CD4-positive, alpha-beta T cell treated with Interleukin-15 for 4 hours (primary cell): ENCODE results near the gene SMARCAL1.
"Not testable (repeated sequence)": the region's sequence is repeated elsewhere in the genome, so short reads cannot be mapped to it uniquely, and the experiment has no call there.

Experiments used
- DNase-seq: peaks from one replicate; pipeline ENCODE4 v3.0.0-alpha.2; 2020; ENCODE audit warnings: low spot score

SMARCAL1 gene

DNA sequence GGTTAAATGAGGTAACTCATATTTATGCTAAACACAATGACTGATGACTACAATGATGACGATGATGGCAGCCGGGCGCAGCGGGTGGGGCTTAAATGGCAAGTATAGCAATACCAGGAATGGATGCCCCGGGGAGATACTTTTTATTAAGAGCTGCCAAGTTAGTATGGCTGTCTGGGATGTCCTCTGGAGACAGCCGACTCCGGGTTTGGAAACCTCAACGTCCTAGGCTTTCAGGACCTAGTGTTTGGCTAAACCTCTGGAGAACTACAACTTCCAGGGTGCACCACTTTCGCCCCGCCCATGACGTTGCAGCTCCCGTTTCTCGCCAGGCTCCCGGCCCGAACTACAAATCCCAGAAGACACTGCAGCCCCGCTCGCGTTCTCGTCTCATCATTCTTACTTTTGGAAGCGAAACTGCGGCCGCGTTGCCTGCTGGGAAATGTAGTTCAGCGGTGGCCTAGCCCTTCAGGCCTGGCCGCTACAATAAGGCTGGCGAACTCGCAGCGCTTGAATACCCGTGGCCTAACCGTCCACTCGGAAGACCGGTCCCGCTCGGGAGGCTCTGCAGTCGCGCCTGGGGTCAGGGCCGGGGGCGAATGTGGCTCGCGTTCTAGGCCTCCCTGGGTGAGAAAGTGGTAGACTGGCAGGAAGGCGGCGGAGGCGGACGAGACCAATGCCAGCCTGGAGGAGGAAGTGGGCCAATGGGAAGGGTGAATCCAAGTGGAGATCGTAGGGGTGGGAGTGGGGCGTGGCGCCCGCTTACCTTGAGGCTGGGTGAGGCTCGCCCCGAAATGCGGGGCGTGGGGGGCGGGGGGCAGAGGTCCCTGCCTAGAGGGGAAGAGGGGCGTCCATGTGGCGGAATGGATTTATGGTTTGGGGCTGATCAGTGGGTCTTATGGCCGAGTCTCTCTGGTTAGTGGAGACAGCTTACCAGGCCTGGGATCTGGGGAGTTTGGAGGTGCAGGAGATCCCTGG lies at the start of gene SMARCAL1:
SMARCAL1 (plus strand) TSS at position 463 of the 978 bp plus-strand sequence. CDS start 2,221 bp downstream, outside the sequence.
- DNase-seq, result peak; percentile 98

DNA sequence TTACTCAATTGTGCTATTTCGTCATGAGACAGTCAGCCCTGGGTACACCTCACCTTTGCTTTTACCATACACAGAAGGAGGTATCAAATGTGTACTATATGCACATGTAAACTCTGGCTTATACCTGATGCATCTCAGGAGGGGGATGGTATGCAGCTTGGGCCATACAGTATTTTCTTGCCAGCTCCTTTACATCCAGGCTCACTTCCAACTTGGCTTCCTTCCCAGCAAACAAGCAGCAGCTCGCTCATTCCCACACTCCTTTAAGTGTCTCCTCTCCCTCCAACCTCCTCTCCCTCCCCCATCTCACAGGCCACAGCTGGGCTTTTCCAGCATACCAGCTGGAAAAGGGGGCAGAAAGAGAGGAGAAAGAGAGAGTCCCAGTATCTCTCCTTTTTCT lies 49.6 kb upstream of the SMARCAL1 start:
- DNase-seq, result no peak

DNA sequence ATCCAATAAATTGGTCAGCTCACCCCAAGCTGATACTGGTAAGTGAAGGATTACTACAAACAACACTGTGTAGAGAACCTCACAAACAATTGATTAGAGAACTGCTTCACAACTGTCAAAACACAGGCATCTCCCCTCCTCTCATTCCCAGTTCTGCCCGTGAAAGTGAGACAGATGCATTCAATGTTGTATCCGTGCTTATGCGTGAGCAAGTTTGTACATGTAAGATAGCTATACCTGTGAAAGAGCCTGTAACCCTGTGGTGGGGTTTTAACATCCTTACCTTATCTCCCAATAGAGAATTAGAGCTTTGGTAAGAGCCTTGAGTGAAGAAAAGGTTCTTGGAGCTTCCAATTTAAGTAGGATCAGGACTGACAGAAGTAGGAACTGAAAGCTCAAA lies 49.1 kb upstream of the SMARCAL1 start:
- DNase-seq, result no peak

DNA sequence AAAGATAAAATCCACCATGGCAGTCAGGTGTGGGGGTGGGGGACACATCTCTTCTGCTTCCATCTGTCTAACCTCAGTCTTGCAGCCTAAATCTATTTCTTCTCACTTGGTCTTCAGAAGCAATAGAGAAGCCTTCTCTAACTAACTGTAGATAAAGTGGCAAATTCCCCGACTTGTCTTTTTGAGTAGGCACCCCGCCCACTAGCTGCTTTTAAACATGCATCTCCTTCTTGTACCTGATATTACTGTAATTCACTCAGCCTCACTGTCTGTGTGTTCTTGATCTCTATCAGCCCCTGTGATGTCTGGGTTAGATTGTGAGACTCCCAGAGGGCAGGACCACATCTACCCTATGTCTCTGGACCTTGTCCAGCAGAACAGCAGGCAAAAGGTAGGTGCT lies 46.8 kb upstream of the SMARCAL1 start:
- DNase-seq, result no peak

DNA sequence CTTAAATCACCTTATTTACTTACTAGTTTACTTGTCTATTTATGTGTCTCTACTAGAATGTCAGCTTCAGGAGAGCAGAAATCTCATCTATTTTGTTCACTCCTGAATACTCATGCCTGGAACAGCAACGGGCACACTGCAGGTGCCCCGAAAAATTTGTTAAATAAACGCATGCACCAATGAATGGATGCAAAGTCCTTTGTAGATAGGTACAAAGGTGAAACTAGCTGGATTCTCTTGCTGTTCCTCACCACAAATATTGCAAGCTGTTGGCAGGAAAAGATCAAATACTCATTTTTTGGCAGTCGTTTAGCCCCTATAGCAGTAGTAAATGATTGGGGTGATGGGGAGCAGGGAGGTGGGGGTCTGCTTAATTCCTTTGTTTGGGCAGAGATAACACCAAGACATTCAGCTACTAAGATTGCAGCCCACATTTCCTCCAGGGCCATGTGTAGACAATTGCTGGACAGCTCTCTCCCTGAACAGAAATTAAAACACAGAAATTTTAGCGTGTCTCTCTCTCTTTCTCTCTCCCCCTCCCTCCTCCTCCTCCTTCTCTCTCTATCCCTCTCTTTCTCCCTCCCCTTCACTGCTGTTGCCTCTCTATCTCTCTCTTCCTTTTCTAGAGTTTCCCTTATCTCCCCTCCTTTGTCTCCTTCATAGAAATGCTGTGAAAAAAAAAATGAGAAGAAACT lies 45.4 kb upstream of the SMARCAL1 start:
- DNase-seq, result no peak

DNA sequence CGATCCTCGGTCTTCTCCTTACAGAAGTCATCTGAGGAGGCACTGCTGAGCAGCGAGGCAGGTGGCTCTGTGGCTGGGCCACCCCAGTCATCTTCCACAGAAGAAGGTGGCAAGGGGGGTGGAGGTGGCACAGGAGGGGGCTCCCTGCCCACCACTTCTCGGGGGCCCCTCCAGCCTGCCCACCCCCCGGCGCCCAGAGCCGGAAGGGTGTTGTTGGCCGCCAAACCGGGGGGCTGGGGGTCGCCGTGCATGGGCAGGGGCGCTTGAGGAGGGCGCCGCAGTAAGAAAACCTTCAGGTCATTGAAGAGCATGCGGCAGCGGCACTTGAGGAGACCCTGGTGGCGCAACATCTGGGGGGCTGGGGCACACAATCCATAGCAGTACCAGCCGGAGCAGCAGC lies 42.5 kb upstream of the SMARCAL1 start:
- no peak for DNase-seq

DNA sequence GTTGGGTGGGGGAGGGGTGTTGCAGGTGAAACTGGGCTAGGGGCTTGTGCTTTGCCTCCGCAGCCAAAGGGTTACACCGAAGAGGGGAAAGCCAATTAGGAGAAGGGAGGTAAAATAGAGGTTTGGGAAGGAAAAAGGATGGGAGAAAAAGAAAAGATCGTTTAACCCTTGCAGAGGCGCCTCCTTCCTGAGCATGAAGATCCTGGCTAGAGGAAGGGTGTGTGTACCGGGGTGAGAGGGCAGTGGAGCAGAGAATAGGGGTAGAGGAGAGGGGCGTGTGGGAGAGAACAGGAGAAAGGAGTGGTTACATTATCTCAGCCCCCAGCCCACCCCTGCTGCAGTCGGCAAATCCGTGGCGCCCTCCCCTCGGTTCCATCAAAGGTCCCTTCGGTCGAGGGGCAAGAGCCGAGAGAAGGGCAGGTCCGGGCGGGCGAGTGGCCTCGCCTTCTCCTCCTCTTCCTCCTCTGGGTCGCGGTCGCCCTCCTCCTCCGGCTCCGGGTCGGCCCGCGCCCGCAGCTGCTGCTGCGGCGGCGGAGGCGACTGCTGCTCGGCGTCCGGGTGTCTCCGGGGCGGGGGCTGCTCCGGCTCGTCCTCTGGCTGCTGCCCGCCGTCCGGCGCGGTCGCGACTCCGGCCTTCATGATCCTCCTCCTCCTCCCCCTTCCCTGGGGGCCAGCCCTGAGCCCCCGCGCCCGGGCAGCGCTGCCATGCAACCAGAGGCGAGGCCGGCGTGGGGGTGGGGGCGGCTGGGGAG lies 41.1 kb upstream of the SMARCAL1 start:
- DNase-seq, result no peak

DNA sequence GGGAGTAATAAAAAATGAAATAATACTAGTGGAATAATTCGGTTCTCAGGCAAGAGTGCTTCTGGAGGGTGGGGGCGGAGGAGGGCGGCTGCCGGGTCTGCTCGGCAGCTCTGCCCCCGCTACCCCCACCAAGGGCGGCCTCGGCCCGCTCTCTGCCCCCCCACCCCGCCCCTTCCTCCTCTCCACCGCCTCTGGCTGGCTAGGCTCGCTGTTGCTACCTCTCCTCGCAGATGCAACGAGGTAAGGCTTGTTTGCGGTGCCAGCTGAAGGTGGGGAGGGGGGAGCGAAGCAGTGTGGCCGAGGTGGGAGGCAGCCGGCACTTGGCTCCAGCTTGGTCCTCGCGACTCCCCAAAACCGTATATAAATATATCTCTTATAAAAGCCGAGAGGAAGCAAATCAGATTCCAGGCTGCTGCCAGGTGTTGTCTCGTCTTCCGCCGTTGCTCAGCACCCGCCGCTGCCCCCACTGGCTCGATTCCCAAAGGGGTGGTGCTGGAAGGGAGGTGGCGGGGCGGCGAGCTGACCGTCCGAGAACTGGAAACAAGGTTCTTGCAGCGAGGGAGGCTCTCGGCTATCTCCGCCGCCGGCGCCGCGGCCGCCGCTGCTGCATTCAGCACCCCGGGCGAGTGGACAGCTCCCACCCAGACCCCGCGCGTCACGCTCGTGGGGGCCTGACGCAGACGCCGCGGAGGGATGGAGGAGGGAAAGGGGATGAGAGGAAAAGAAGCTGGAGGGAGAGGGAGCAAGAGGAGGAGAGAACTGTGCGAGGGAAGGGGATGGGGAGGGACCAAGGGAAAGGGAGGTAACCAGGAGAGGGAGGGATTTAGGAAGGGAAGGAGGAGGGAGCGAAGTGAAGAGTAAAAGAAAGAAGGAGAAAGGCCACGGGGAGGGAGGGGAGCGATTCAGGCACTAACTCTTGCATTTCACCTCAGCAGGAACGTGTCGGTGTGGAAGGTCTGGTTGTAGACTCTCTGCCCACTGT lies 40.3 kb upstream of the SMARCAL1 start, which contains the start of gene MARCHF4:
MARCHF4 (minus strand) TSS at position 763 of the 982 bp plus-strand sequence. CDS start 2,223 bp downstream, outside the sequence.
- peak; percentile 56 for DNase-seq

DNA sequence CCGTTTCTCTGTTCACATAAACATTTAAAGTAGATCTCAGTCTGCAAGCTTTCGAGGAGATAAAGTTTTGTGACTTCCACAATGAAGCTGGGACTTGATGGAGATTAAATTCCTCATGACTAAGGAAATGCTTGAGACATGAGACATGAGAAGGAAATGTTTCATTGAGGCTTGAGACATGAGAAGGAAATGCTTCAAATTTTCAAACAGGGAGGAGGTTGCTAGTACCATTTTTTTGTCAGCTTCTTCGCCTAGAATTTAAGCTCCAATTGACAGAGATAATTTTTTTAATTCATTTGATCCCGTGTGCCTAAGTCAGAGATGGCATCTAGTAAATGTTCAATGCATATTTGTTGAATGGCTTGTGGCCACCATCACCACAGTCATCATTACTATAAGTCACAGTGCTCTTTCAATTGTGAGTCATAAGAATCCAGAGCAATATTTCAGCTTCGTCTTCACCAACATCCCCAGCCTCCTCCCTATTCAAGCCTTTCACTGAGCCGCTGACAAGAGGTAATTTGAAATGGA lies 39.5 kb upstream of the SMARCAL1 start:
- DNase-seq, result no peak

DNA sequence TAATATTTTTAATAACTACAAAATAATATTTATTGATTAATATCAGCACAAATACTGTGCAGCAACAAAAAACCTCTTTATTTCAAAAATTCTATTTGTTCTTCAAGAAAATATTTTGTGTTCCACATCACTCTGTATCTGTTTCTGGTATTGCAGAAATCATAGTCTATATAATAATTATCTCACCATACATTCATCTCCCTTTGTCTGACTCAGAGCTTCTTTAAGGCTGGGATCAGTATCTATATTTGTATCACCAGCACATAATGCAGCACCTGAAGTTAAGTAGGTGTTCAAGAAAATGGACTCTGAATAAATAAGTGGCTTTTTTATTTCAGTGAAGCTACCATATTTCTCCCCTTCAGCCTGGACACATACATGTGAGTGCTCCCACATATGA lies 38.4 kb upstream of the SMARCAL1 start:
- DNase-seq, result no peak

DNA sequence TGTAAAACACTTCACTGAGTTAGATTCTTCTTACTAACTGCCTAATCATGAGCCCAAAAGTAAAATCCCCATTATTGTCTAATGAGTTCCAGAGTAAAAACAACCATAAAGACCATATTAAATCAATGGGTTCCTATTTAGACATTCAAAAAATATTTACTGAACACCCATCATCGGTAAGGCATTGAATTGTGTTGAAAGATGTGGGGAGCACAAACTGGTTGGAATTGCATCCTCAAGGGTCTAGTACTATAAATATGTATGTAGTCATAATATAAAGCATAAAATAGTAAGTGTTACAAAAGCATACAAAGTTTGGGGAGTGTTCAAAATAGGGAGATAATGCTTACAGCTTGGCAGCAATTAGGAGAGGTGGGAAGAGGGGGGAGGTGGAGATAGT lies 37.0 kb upstream of the SMARCAL1 start:
- no peak for DNase-seq

DNA sequence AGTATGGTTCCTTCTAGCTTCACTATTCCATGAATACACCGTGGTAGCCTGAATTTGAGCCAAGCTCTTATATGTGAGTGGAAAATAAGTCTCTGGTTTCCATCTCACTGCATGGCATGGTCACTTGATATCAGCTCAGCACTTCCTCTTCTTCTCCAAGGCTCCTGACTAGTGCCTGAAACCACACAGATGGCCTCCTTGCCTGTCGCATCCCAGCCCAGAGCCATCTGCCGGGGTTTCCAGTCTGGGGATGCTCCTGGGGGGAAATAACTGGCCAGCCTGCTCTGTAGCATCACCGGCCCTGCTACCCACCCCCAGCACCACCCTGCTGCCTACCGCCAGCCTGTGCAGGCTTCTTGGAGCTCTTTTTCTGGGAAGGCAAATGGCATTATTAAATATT lies 32.3 kb upstream of the SMARCAL1 start:
- no peak for DNase-seq

DNA sequence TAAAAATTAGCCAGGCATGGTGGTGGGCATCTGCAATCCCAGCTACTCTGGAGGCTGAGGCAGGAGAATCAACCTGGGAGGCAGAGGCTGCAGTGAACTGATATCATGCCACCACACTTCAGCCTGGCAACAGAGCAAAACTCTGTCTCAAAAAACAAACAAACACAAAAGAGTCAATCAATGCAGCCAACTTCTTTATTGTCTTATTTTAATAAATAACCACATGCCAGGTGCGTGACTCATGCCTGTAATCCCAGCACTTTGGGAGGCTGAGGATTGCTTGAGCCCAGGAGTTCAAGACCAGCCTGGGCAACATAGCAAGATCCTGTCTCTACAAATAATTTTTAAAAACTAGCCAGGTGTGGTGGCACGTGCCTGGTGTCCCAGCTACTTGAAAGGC lies 27.9 kb upstream of the SMARCAL1 start:
- not testable (repeated sequence) for DNase-seq

DNA sequence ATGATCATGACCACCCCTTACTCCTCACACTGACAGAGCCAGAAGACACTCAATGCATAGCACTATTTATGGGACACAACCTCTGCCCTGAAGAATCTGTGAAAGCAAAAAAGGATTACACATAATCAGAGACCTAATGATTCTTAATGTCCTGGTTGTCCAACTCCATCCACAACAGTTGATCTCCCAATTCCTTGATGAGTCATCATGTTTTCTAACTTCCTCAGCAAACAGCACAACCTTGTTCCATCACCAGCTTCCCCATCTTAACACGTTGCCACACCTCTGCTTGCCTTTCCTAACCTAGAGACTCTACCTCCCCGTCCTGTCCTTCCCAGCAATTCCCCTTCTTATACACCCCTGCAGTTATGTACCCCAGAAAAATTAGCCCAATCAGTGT lies 26.8 kb upstream of the SMARCAL1 start:
- DNase-seq, result no peak

DNA sequence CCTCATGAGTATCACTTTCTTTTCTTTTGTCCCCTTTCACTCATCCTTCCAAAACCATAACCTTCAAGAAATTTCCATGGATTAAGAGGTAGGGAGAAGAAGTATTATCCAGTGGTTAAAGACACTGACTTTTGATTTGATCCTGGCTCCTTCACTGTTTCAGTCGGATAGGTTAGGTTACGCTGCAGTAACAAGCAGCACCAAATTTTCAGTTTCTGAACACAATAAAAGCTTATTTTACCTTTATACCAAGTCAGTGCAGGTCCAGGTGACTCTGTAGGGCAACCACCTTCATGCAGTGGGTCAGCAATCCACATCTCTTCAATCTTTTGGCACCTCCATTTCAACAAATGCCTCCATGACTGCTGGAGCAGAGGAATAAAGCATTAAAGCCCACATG lies 25.0 kb upstream of the SMARCAL1 start:
- DNase-seq, result no peak

DNA sequence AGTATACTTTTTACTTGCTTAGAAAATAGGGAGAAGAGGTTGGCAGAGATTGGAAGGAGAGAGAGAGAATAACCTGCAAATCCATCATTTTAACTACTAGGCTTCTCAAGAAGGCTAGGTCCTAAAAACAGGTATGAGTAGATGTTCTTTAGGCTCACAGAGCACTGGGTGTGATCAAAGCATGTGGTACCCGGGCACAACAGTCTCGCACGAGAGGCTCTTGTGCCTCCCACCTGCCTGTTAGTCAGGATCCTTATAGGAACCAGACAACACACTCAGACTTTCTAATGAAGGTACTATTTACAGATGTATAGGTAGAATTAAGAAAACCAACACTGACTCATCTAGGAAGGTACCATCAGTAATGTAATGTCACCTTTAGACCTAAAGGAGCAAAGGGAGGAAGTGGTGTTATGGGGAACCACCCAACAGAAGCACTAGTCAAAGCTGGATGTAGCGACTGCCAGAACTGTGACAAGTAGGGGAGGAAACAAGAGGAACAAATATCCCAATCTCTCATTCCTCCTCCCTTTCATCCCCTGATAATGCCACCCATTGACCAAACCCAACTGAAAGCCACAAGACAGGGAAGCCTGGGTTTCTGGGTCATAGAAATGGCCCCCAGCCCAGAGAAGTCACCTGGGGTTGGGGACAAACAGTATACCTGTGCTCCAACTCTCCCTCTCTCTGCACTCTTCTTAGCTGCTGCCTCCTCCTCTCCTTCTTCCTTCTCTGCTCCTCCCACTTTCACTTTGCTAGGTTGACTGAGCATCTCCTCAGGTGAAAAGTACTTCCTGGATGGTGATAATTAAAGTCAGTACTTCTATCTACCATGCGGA lies 24.0 kb upstream of the SMARCAL1 start:
- DNase-seq, result peak; percentile 48

DNA sequence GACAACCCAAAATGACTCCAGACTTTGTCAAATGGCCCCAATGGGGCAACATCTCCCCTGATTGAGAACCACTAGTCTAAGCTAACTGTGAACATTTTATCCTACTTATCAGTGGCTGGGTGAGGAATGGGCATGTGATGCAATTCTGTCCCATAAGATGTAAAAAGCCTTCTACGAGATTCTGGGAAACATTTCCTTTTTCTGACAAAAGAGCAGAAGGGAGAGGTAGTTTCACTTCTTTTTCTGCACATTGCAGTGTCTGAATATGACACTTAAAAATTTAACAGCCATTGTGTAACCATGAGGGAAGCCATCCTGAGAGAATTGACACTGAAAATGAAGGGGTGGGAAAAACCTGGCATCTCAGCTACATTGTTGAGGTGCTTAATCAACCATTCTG lies 22.7 kb upstream of the SMARCAL1 start:
- no peak for DNase-seq

DNA sequence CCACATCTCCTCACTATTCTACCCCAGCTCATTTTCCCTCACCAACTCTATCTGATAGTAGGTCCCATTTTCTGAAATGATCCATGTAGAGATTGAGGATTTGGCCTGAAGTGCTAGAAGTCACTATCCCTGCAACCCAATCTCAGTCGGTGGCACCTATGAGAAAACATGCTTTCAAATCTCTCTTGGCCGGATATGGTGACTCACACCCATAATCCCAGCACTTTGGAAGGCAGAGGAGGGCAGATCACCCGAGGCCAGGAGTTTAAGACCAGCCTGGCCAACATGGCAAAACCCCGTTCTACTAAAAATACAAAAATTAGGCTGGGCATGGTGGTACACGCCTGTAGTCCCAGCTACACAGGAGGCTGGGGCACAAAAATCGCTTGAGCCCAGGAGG lies 20.9 kb upstream of the SMARCAL1 start:
- no peak for DNase-seq

DNA sequence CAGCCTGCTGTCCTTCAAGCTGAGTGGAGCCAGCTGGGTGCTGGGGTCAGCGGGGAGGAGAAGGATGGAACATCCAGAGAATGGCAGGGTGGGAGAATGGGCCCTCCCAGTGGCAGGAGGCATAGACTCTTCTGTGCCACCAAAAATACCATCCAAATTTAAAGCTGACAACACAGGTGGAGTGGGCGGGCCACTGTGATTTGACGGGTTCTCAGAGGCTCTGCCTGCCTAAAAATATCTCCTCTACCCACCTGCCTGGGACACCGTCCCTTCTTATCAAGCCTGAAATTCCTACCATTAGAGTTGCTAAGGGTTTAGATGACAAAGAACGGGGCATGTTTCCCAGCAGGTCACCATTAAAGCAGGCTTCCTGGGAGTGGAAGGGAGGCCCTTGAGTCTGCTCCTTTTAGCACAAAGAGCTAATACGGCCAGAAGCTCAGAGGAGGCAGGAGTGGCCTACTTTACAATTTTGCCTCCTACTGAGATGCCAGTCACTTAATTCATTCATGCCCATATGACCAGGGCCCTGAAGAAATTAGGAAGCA lies 20.2 kb upstream of the SMARCAL1 start:
- no peak for DNase-seq
